SK-N-SH treated with all-trans-retinoic acid at 6 μM for 48 hours (cell line): ENCODE data around the gene PGLYRP2.

Experiments used
- ATAC-seq: fragments of 200-7000 bp; cut with Tn5 transposase; 3 replicates; pipeline ENCODE4 v1.9.1; 2020; ENCODE audit warnings: mild to moderate bottlenecking, moderate library complexity
- ARNTL ChIP-seq: fragments of 450-650 bp; formaldehyde crosslinking; IDR thresholded peaks from 2 replicates; pipeline ENCODE4 v1.5.0; 2020; ENCODE audit warnings: low read depth, mild to moderate bottlenecking, moderate library complexity, borderline replicate concordance
- BACH2 ChIP-seq: fragments of 250-450 bp; sonication (Bioruptor Pico); IDR thresholded peaks from 2 replicates; pipeline ENCODE4 v1.9.0; 2021; ENCODE audit warnings: mild to moderate bottlenecking, borderline replicate concordance
- CSDC2 ChIP-seq: fragments of 250-450 bp; sonication (Bioruptor Pico); IDR thresholded peaks from 2 replicates; pipeline ENCODE4 v1.5.0; 2020; ENCODE audit warnings: mild to moderate bottlenecking, moderate library complexity
- CSRNP3 ChIP-seq: fragments of 250-450 bp; sonication (Bioruptor Pico); IDR thresholded peaks from 2 replicates; pipeline ENCODE4 v1.5.1; 2021; ENCODE audit warnings: mild to moderate bottlenecking, moderate library complexity
- ESRRG ChIP-seq: fragments of 250-450 bp; sonication (Bioruptor Pico); IDR thresholded peaks from 2 replicates; pipeline ENCODE4 v1.6.1; 2021; ENCODE audit warnings: mild to moderate bottlenecking
- GLIS3 ChIP-seq: fragments of 250-450 bp; sonication (Bioruptor Pico); IDR thresholded peaks from 2 replicates; pipeline ENCODE4 v1.5.0; 2020; ENCODE audit warnings: mild to moderate bottlenecking, moderate library complexity
- ISL1 ChIP-seq: fragments of 250-450 bp; sonication (Bioruptor Pico); IDR thresholded peaks from 2 replicates; pipeline ENCODE4 v2.1.2; 2022; ENCODE audit warnings: mild to moderate bottlenecking, moderate library complexity
- PATZ1 ChIP-seq: fragments of 250-450 bp; sonication (Bioruptor Pico); IDR thresholded peaks from 2 replicates; pipeline ENCODE4 v1.8.0; 2020; ENCODE audit warnings: mild to moderate bottlenecking, moderate library complexity, borderline replicate concordance
- PPARA ChIP-seq: fragments of 250-450 bp; sonication (Bioruptor Pico); IDR thresholded peaks from 2 replicates; pipeline ENCODE4 v1.5.0; 2020; ENCODE audit warnings: mild to moderate bottlenecking, borderline replicate concordance
- RARB ChIP-seq: fragments of 250-450 bp; sonication (Bioruptor Pico); IDR thresholded peaks from 2 replicates; pipeline ENCODE4 v1.8.0; 2021; ENCODE audit warnings: mild to moderate bottlenecking, moderate library complexity
- SNAI2 ChIP-seq: fragments of 250-450 bp; sonication (Bioruptor Pico); IDR thresholded peaks from 2 replicates; pipeline ENCODE4 v1.5.0; 2020; ENCODE audit warnings: mild to moderate bottlenecking, moderate library complexity
- TCF4 ChIP-seq: fragments of 250-450 bp; sonication (Bioruptor Pico); IDR thresholded peaks from 2 replicates; pipeline ENCODE4 v1.8.0; 2021; ENCODE audit warnings: mild to moderate bottlenecking, moderate library complexity, borderline replicate concordance
- TOX ChIP-seq: fragments of 250-450 bp; sonication (Bioruptor Pico); IDR thresholded peaks from 2 replicates; pipeline ENCODE4 v1.8.0; 2021; ENCODE audit warnings: mild to moderate bottlenecking, moderate library complexity, borderline replicate concordance
- ZFP3 ChIP-seq: fragments of 250-450 bp; sonication (Bioruptor Pico); IDR thresholded peaks from 2 replicates; pipeline ENCODE4 v1.5.0; 2020; ENCODE audit warnings: mild to moderate bottlenecking, moderate library complexity
- ZFP30 ChIP-seq: fragments of 450-650 bp; formaldehyde crosslinking; IDR thresholded peaks from 2 replicates; pipeline ENCODE4 v1.5.0; 2022; ENCODE audit warnings: mild to moderate bottlenecking, moderate library complexity
- ZNF565 ChIP-seq: fragments of 450-650 bp; formaldehyde crosslinking; conservative IDR thresholded peaks from 2 replicates; pipeline ENCODE4 v1.5.0; 2020; ENCODE audit warnings: low read depth, mild to moderate bottlenecking, moderate library complexity
- TF ChIP-seq, protein P1 (sequence below): fragments of 250-450 bp; sonication (Bioruptor Pico); IDR thresholded peaks from 2 replicates; pipeline ENCODE4 v1.5.0; 2020; ENCODE audit warnings: mild to moderate bottlenecking, moderate library complexity
- TF ChIP-seq, protein P2 (sequence below): fragments of 250-450 bp; sonication (Bioruptor Pico); IDR thresholded peaks from 2 replicates; pipeline ENCODE4 v1.5.1; 2020; ENCODE audit warnings: low read depth, mild to moderate bottlenecking, moderate library complexity
- TF ChIP-seq, protein P3 (sequence below): fragments of 250-450 bp; sonication (Bioruptor Pico); IDR thresholded peaks from 2 replicates; pipeline ENCODE4 v1.8.0; 2021; ENCODE audit warnings: low read depth, mild to moderate bottlenecking, moderate library complexity, borderline replicate concordance

The PGLYRP2 gene

DNA sequence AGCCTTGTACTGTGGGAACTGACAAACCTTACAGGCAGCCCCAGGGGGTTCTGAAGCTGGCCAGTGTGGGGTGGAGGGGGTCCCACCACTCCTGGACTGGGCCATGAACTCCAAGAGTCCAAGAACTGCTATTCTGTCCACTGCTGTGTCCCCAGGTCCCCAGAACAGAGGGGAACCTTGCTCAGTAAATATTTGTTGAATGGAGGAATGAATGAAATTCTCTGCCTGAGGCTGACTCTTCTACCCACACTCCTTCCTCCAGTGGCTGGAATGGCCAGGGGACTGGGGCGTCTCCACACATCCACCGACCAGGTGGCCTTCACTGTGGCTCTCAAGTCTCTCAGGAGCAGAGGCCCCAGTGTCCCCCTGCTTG is 41.2 kb downstream of the PGLYRP2 start:
- TF ChIP-seq, protein P1, sequence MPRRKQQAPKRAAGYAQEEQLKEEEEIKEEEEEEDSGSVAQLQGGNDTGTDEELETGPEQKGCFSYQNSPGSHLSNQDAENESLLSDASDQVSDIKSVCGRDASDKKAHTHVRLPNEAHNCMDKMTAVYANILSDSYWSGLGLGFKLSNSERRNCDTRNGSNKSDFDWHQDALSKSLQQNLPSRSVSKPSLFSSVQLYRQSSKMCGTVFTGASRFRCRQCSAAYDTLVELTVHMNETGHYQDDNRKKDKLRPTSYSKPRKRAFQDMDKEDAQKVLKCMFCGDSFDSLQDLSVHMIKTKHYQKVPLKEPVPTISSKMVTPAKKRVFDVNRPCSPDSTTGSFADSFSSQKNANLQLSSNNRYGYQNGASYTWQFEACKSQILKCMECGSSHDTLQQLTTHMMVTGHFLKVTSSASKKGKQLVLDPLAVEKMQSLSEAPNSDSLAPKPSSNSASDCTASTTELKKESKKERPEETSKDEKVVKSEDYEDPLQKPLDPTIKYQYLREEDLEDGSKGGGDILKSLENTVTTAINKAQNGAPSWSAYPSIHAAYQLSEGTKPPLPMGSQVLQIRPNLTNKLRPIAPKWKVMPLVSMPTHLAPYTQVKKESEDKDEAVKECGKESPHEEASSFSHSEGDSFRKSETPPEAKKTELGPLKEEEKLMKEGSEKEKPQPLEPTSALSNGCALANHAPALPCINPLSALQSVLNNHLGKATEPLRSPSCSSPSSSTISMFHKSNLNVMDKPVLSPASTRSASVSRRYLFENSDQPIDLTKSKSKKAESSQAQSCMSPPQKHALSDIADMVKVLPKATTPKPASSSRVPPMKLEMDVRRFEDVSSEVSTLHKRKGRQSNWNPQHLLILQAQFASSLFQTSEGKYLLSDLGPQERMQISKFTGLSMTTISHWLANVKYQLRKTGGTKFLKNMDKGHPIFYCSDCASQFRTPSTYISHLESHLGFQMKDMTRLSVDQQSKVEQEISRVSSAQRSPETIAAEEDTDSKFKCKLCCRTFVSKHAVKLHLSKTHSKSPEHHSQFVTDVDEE (CRISPR knock-in tag): no peak
- no peak for TF ChIP-seq GLIS3
- TF ChIP-seq CSRNP3 (CRISPR knock-in tag): no peak
- TF ChIP-seq TCF4 (CRISPR knock-in tag): no peak
- TF ChIP-seq PATZ1 (CRISPR knock-in tag): no peak
- no peak for TF ChIP-seq PPARA (CRISPR knock-in tag)
- TF ChIP-seq ISL1 (CRISPR knock-in tag): no peak
- no peak for TF ChIP-seq ZNF565 (CRISPR knock-in tag)
- TF ChIP-seq BACH2: no peak
- TF ChIP-seq RARB (CRISPR knock-in tag): no peak
- no peak for TF ChIP-seq ESRRG (CRISPR knock-in tag)
- TF ChIP-seq CSDC2: no peak
- TF ChIP-seq, protein P2, sequence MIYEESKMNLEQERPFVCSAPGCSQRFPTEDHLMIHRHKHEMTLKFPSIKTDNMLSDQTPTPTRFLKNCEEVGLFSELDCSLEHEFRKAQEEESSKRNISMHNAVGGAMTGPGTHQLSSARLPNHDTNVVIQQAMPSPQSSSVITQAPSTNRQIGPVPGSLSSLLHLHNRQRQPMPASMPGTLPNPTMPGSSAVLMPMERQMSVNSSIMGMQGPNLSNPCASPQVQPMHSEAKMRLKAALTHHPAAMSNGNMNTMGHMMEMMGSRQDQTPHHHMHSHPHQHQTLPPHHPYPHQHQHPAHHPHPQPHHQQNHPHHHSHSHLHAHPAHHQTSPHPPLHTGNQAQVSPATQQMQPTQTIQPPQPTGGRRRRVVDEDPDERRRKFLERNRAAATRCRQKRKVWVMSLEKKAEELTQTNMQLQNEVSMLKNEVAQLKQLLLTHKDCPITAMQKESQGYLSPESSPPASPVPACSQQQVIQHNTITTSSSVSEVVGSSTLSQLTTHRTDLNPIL: no peak
- TF ChIP-seq ZFP30: no peak
- TF ChIP-seq ARNTL (CRISPR knock-in tag): no peak
- TF ChIP-seq, protein P3, sequence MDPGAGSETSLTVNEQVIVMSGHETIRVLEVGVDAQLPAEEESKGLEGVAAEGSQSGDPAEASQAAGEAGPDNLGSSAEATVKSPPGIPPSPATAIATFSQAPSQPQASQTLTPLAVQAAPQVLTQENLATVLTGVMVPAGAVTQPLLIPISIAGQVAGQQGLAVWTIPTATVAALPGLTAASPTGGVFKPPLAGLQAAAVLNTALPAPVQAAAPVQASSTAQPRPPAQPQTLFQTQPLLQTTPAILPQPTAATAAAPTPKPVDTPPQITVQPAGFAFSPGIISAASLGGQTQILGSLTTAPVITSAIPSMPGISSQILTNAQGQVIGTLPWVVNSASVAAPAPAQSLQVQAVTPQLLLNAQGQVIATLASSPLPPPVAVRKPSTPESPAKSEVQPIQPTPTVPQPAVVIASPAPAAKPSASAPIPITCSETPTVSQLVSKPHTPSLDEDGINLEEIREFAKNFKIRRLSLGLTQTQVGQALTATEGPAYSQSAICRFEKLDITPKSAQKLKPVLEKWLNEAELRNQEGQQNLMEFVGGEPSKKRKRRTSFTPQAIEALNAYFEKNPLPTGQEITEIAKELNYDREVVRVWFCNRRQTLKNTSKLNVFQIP (CRISPR knock-in tag): no peak
- no peak for TF ChIP-seq ZFP3 (CRISPR knock-in tag)
- no peak for TF ChIP-seq SNAI2
- no peak for ATAC-seq

GRCh38 chr19:15437355-15438123 is 41.8 kb downstream of the PGLYRP2 start:
- TF ChIP-seq SNAI2 (no peak), ESRRG (CRISPR knock-in tag) (no peak), ZFP3 (CRISPR knock-in tag) (no peak), RARB (CRISPR knock-in tag) (no peak), CSRNP3 (CRISPR knock-in tag) (no peak), PPARA (CRISPR knock-in tag) (no peak), TCF4 (CRISPR knock-in tag) (no peak), CSDC2 (no peak), ISL1 (CRISPR knock-in tag) (no peak), TOX (CRISPR knock-in tag) (no peak)
- TF ChIP-seq, protein P3 (CRISPR knock-in tag): no peak

More at GRCh38 chr19:15437355-15438123, 41.8 kb downstream of the PGLYRP2 start:
- no peak for ATAC-seq
